ENCODE measurements around the gene STK39. TPM values are rescaled to one million over a fixed set of nuclear protein-coding genes. Genes with fewer than 3 reads are reported as not detected.

The STK39 gene
- total RNA-seq, 1 experiment from 2014 or later: 2.9 TPM

DNA sequence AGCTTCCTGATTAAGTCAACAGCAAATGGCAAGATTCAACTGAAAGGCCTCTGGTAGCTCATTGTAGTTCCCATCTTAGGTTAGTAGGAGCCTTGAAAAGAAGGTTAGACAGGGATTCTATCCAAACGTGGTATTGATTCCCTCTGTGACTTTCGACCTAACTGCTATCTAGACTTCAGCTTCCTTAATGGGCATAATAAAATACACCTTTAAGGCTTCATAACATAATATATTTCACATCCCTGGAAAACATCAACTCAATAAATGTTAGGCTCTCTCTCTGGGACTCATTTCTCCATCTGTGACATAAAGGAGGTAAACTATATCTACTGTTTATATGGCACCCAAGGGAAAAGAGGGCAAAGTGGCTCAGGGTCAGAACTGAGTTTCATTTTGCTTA, 60.9 kb downstream of the STK39 start:
- Mint-ChIP-seq H3K27ac (ENCODE audit: unreplicated experiment) (no peak overlapping the region), H3K4me1 (ENCODE audit: low read depth, unreplicated experiment) (peaks cover 38% of the 10 kb centered on the region), H3K4me3 (ENCODE audit: unreplicated experiment) (no peak overlapping the region), H3K27me3 (ENCODE audit: insufficient read depth, unreplicated experiment) (no peaks in the 10 kb centered on the region), H3K9me3 (ENCODE audit: unreplicated experiment) (no peaks in the 10 kb centered on the region), H3K36me3 (ENCODE audit: insufficient read depth, unreplicated experiment) (no peaks in the 10 kb centered on the region)
- DNase-seq: no peak
- no peaks in the 10 kb centered on the region for H3K27me3 ChIP-seq (replicated peaks; ENCODE audit: control insufficient read depth, insufficient read depth, low read length)
- H3K36me3 ChIP-seq (ENCODE audit: control insufficient read depth, insufficient read depth, low read length): no peaks in the 10 kb centered on the region
- CTCF ChIA-PET: no interaction called here
- H3K4me3 ChIP-seq (ENCODE audit: low read depth, low read length): no peak overlapping the region
- intact Hi-C loops (cut with micrococcal nuclease; ENCODE audit: unreplicated experiment): no loop called here
- BruUV-seq (replicated peaks): no TSS peak
- POLR2A ChIA-PET: no interaction called here
- H3K4me1 ChIP-seq: peaks cover 31% of the 10 kb centered on the region
- TF ChIP-seq, protein P1, sequence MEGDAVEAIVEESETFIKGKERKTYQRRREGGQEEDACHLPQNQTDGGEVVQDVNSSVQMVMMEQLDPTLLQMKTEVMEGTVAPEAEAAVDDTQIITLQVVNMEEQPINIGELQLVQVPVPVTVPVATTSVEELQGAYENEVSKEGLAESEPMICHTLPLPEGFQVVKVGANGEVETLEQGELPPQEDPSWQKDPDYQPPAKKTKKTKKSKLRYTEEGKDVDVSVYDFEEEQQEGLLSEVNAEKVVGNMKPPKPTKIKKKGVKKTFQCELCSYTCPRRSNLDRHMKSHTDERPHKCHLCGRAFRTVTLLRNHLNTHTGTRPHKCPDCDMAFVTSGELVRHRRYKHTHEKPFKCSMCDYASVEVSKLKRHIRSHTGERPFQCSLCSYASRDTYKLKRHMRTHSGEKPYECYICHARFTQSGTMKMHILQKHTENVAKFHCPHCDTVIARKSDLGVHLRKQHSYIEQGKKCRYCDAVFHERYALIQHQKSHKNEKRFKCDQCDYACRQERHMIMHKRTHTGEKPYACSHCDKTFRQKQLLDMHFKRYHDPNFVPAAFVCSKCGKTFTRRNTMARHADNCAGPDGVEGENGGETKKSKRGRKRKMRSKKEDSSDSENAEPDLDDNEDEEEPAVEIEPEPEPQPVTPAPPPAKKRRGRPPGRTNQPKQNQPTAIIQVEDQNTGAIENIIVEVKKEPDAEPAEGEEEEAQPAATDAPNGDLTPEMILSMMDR (IDR thresholded peaks at IDR 0.05; ENCODE audit: insufficient read depth in 1 of 2, low read depth in 1 of 2, low read length in 1 of 2, severe bottlenecking in 1 of 2, unreplicated experiment in 1 of 2): no peak
- H3K9me3 ChIP-seq: no peaks in the 10 kb centered on the region

DNA sequence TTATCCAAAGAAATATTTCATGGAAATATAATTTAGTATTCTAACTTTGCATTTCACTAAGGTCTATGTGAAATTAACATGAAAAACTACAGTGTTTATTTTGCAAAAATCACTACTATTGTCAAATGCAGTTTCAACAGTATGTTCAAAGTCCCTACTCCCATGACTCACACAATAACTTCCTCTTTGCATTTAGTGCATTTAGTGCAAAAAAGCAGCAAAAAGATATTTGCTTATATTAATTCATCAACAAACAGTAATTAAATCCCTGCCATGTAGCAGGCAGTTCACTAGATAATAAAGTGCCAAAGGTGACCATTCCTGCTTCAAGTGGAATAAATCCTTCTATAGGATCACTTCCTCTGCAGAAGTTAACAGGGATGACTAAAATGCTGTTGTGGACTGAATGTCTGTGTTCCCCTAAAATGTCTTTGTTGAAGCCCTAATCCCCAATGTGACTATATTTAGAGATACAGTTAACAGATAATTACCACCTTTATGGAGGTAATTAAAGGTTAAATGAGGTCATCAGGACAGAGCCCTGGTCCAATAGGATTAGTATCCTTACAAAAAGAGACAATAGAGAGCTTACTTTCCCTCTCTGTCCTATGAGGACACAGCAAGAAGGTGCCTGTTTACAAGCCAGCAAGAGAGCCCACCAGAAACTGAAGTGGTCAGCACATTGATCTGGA, 61.7 kb downstream of the STK39 start:
- no peak for DNase-seq
- no peaks in the 10 kb centered on the region for H3K27me3 ChIP-seq (replicated peaks; ENCODE audit: control insufficient read depth, insufficient read depth, low read length)
- Mint-ChIP-seq H3K27ac (ENCODE audit: unreplicated experiment) (no peak overlapping the region), H3K4me3 (ENCODE audit: unreplicated experiment) (no peak overlapping the region), H3K4me1 (ENCODE audit: low read depth, unreplicated experiment) (peaks cover 32% of the 10 kb centered on the region), H3K27me3 (ENCODE audit: insufficient read depth, unreplicated experiment) (no peaks in the 10 kb centered on the region), H3K36me3 (ENCODE audit: insufficient read depth, unreplicated experiment) (no peaks in the 10 kb centered on the region), H3K9me3 (ENCODE audit: unreplicated experiment) (no peaks in the 10 kb centered on the region)
- H3K4me3 ChIP-seq (ENCODE audit: low read depth, low read length): no peak overlapping the region
- H3K9me3 ChIP-seq: no peaks in the 10 kb centered on the region
- CTCF ChIA-PET: no interaction called here
- H3K4me1 ChIP-seq: peaks cover 34% of the 10 kb centered on the region
- POLR2A ChIA-PET: no interaction called here
- BruUV-seq (replicated peaks): no TSS peak
- TF ChIP-seq, protein P1 (IDR thresholded peaks at IDR 0.05; ENCODE audit: insufficient read depth in 1 of 2, low read depth in 1 of 2, low read length in 1 of 2, severe bottlenecking in 1 of 2, unreplicated experiment in 1 of 2): no peak
- no peaks in the 10 kb centered on the region for H3K36me3 ChIP-seq (ENCODE audit: control insufficient read depth, insufficient read depth, low read length)
- intact Hi-C loops (cut with micrococcal nuclease; ENCODE audit: unreplicated experiment): no loop called here

DNA sequence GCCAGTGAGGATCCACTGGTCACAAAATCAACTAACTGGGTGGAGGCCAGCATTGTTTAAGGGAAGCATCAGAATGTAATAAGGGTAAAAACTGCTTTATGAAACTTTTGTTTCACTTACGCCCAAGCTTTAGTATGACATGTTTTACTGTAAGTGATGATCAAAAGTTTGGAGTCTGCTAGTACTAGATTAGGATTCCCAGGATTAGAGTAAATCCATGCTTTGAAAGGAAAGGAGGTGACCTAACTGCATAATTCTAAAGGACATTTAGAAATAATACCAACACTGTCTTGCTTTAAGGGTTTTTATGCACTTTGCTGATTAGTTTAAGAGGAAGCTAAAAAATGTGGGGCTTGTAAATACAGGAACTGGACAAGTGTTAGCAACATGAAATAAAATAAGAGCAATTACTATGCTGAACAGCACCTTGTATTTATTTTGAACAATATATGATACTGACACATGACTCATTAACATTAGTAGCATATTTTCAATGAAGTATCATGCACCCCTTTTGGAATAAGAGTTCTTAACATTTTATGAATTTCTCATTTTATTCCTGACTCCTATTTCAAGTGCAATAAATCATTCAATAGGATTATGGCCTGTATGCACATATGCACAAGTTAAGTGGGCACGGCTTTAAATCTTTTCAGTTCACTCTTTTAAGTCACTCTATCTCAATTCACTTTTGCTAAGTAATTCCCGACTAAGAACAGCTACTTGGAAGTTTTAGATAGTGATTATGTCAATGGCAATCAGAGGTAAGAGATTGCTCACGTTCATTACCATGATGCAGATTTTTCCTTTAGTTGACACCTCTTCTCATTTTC, 62.5 kb downstream of the STK39 start:
- Histone ChIP-seq H3K9me3 (no peaks in the 10 kb centered on the region), H3K27me3 (replicated peaks; ENCODE audit: control insufficient read depth, insufficient read depth, low read length) (no peaks in the 10 kb centered on the region), H3K4me3 (ENCODE audit: low read depth, low read length) (no peak overlapping the region), H3K4me1 (peaks cover 34% of the 10 kb centered on the region), H3K36me3 (ENCODE audit: control insufficient read depth, insufficient read depth, low read length) (no peaks in the 10 kb centered on the region)
- CTCF ChIA-PET: no interaction called here
- POLR2A ChIA-PET: no interaction called here
- no TSS peak for BruUV-seq (replicated peaks)
- no peak overlapping the region for H3K27ac Mint-ChIP-seq (ENCODE audit: unreplicated experiment)
- H3K4me1 Mint-ChIP-seq (ENCODE audit: low read depth, unreplicated experiment): peaks cover 23% of the 10 kb centered on the region
- H3K27me3 Mint-ChIP-seq (ENCODE audit: insufficient read depth, unreplicated experiment): no peaks in the 10 kb centered on the region
- no peak for DNase-seq
- intact Hi-C loops (cut with micrococcal nuclease; ENCODE audit: unreplicated experiment): no loop called here
- H3K4me3 Mint-ChIP-seq (ENCODE audit: unreplicated experiment): no peak overlapping the region
- H3K9me3 Mint-ChIP-seq (ENCODE audit: unreplicated experiment): no peaks in the 10 kb centered on the region
- H3K36me3 Mint-ChIP-seq (ENCODE audit: insufficient read depth, unreplicated experiment): no peaks in the 10 kb centered on the region
- TF ChIP-seq, protein P1 (IDR thresholded peaks at IDR 0.05; ENCODE audit: insufficient read depth in 1 of 2, low read depth in 1 of 2, low read length in 1 of 2, severe bottlenecking in 1 of 2, unreplicated experiment in 1 of 2): no peak

All from Caco-2 (cell line).